Glomerular endothelial cell (primary cell): Measurements from ENCODE around the gene ACBD7. TPM values are rescaled to one million over a fixed set of nuclear protein-coding genes. Genes with fewer than 3 reads are reported as not detected.

Experiments
- DNase-seq: peaks from one replicate; pipeline ENCODE4 v3.0.0-alpha.2; 2011; ENCODE audit warnings: low read depth, low spot score; ENCODE audit errors: extremely low read depth
- total RNA-seq: library from RNA; depleted of rRNA; stranded (reverse); fragments of >200 nt; gene quantifications from 2 replicates; pipeline ENCODE4 v1.2.3, GENCODE V29; 2015

Gene ACBD7
- total RNA-seq: 1.4 TPM in 1 of 2 replicates, not detected in the other

GRCh38 chr10:15088428-15089261, at the start of gene ACBD7:
ACBD7 (minus strand) TSS chr10:15088776; CDS start chr10:15088728, 48 bp downstream.
- DNase-seq: no peak

- DNase-seq: no peak
These were observed 49.1 kb upstream of the ACBD7 start for GRCh38 chr10:15137636-15138035.

GRCh38 chr10:15137036-15137359, 48.4 kb upstream of the ACBD7 start:
- no peak for DNase-seq

- no peak for DNase-seq
These were observed 47.8 kb upstream of the ACBD7 start for GRCh38 chr10:15136129-15137035.

GRCh38 chr10:15131330-15131729, 42.8 kb upstream of the ACBD7 start:
- no peak for DNase-seq

- DNase-seq: no peak
These were observed 36.3 kb upstream of the ACBD7 start for GRCh38 chr10:15124908-15125307.

- DNase-seq: no peak
These were observed 35.6 kb upstream of the ACBD7 start for GRCh38 chr10:15124190-15124589.

GRCh38 chr10:15123749-15124184, 35.2 kb upstream of the ACBD7 start:
- DNase-seq: peak; percentile 45

- DNase-seq: no peak
These were observed 34.0 kb upstream of the ACBD7 start for GRCh38 chr10:15122477-15123030.

- DNase-seq: no peak
These were observed 33.1 kb upstream of the ACBD7 start for GRCh38 chr10:15121707-15122106.

GRCh38 chr10:15120523-15120922, 31.9 kb upstream of the ACBD7 start:
- no peak for DNase-seq

- DNase-seq: no peak
These were observed 30.0 kb upstream of the ACBD7 start for GRCh38 chr10:15118615-15119014.

GRCh38 chr10:15116225-15116624, 27.6 kb upstream of the ACBD7 start:
- no peak for DNase-seq

- DNase-seq: no peak
These were observed 25.2 kb upstream of the ACBD7 start for GRCh38 chr10:15113766-15114165.

GRCh38 chr10:15112657-15113056, 24.1 kb upstream of the ACBD7 start:
- DNase-seq: no peak

- no peak for DNase-seq
These were observed 17.9 kb upstream of the ACBD7 start for GRCh38 chr10:15106352-15107013.

GRCh38 chr10:15103513-15103912, 14.9 kb upstream of the ACBD7 start:
- no peak for DNase-seq

- no peak for DNase-seq
These were observed 11.3 kb upstream of the ACBD7 start for GRCh38 chr10:15099886-15100285.

GRCh38 chr10:15097011-15097812, 8.6 kb upstream of the ACBD7 start, which contains the start of gene RPP38:
RPP38 (plus strand) TSS chr10:15097355; CDS start chr10:15103315, 5,960 bp downstream.
- DNase-seq: peak; percentile 74

GRCh38 chr10:15096661-15097010, 8.1 kb upstream of the ACBD7 start:
- no peak for DNase-seq
